NCI-H2107 (cell line): ENCODE measurements around the gene TUBA1C.
A peak's percentile ranks its signal among the peaks of the same experiment; 100 is the strongest.
"Not testable (repeated sequence)": the region's sequence is repeated elsewhere in the genome, so short reads cannot be mapped to it uniquely, and the experiment has no call there.

Source experiments
- DNase-seq: peaks from one replicate; lab custom pipeline; 2025; lab: John Stamatoyannopoulos, UW

TUBA1C gene

DNA sequence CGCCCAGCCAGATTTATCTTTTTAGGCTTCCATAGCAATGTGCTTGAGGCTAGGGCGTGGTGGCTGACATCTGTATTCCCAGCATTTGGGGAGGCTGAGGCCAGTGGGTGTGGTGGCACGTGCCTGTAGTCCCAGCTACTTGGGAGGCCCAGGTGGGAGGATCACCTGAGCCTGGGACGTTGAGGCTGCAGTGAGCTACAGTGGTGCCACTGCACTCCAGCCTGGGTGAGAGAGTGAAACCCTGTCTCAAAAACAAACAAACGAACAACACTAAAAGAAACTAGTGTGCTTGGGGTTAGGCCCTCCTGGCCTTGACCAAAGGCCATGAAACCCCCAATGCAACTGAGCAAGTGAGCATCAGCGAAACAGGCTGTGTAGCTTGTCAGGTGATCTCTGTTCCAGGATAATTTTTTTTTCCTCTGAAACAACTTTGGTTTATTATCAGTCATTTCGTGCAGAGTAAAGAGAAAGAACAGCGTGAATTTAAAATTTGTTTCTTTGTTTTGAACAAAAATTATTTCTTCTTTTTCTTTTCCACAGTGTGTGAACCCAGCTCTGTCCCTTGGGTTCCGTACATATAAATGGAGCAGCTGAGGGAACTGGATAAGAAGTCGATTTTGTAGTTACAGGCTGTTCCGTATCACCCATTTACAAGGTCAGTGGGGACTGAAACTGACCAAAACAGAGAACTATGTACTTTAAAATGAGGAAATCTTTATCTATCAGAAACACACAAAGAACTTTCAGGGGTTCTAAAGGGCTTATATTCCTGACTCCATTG lies 8.8 kb upstream of the TUBA1C start:
- DNase-seq = no peak

DNA sequence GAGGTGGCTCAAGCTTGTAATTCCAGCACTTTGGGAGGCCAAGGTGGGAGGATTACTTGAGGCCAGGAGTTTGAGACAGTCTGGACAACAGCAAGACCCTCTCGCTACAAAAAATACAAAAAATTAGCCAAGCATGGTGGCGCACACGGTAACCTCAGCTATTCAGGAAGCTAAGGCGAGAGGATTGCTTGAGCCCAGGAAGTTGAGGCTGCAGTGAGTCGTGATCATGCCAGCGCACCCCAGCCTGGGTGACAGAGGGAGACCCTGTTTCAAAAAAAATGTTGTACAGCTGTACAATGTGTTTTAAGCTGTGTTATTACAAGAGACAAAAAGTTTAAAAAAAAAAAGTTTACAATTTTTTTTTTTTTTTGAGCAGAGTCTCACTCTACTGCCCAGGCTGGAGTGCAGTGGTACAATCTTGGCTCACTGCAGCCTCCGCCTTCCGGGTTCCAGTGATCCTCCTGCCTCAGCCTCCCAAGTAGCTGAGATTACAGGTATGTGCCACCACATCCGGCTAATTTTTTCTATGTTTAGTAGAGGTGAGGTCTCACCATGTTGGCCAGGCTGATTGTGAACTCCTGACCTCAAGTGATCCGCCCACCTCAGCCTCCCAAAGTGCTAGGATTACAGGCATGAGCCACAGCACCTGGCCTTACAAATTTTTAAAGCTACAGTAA lies 7.2 kb upstream of the TUBA1C start:
- not testable (repeated sequence) for DNase-seq

DNA sequence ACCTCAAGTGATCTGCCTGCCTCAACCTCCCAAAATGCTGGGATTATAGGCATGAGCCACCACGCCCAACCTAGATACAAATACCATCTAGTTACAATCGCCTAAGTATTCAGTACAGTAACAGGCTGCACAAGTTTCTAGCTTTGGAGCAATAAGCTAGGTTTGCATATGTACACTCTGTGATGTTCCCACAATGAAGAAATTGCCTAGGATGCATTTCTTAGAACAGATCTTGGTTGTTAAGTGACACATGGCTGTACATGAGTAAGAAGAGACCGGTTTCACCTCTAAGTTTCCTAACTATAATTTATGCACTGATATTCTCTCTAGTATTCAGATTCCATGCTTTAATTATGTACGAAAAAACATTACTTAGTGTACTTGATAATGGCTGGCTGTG lies 5.4 kb upstream of the TUBA1C start:
- no peak for DNase-seq

DNA sequence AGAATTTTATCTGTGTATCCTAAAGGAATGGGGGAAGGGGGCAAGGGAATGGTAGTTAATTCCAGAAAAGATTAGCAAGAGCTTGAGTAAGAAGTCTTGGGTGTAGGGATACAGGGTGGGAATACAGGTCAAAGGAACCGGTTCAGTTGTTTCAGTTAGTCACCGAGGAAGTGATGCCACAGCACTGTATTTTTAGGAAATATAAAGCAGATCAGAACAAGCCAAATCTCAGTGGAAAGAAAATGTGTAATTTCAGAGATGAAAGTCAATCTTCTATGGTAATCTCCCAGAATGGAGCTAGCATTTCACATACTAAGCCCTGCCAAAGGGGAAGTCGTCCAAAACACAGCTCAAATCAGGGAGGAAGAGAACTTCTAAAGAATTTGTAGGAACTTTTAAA lies 4.7 kb upstream of the TUBA1C start:
- no peak for DNase-seq

DNA sequence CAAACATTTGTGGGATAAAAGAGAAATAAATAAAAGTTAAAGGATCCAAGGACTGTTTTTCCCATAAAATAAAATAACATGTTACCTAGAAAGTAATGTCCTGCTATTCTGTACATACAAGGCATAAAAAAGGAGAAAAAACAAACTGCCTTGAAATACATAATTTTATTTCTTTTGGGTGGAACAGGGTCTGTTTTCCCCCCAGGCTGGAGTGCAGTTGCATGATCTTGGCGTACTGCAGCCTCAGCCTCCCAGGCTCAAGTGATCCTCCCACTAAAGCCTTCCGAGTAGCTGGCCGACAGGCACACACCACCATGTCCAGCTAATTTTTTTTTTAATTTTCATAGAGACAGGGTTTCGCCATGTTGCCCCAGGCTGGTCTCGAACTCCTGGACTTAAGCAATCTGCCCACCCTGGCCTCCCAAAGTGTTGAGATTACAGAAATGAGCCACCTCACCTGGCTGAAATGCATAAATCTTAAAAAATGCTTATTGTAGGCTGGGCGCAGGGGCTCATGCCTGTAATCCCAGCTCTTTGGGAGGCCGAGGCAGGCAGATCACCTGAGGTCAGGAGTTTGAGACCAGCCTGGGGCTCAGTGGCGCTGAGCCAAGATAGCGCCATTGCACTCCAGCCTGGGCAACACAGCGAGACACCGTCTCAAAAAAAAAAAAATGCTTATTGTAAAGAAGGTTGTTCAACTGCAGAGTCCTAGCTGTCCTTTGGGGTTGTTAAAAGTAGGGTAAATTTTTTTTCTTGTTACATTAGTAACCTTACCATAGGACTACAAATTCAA lies 4.1 kb upstream of the TUBA1C start:
- DNase-seq = no peak

DNA sequence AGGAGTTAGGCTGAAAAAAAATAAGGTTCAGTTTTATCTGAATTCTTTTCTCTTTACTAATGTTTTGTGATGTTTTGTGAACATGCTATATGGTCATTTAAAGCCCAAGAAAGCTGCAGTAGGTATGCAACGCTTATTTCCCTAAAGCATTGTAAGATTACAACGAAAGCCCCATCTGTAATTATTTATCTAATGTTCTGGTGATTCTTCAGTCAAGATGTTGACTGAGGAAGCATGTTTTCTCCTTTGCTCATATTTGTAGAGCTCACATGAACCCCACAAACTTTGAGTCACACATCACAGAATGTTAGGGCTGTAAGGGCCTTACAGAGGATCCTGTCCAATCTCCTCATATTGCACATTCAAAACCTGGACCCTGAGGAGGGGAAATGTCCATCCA lies 3.2 kb upstream of the TUBA1C start:
- no peak for DNase-seq

DNA sequence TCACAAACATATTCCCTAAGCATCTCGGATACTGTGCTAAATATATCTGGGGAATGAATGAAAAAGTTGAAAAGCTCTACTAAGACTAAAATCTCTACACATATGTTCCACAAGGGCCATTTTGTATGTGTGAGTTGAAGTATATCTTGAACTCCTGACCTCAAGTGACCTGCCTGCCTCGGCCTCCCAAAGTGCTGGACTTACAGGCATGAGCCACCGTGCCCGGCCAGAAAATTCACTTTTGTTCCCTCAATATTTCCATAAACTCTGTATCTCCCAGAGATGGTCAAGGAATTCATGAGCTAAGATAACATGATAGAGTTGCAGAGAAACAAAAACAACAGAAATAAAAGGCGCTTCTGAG lies 1.5 kb upstream of the TUBA1C start:
- DNase-seq = no peak

DNA sequence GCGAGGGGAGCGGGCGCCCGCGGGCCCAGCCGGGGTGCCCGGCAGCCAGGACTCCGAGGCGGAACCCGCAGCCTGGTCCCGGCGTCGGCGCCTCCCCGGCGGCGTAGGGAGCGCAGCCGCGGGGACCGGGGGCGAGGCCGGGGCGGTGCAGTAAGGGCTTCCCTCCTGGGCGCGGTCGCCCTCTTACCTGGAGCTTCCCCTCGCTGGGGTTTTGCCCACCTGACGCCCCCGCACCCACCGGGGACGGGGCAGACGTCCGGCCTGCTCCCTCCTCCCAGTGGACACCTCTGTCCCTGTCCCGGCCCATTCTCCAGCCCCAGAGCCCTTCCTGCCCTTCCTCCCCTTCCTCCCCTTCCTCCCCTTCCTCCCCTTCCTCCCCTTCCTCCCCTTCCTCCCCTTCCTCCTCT lies 413 bp upstream of the TUBA1C start:
- no peak for DNase-seq

DNA sequence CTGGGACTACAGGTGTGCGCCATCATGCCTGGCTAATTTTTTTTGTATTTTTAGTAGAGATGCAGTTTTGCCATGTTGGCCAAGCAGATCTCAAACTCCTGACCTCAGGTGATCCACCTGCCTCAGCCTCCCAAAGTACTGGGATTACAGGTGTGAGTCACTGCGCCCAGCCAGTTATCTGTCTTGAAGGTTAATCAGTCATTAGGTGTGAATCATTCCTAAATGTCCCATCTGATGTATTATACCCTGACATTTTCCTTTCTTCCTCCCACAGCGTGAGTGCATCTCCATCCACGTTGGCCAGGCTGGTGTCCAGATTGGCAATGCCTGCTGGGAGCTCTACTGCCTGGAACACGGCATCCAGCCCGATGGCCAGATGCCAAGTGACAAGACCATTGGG lies 4.3 kb downstream of the TUBA1C start:
- not testable (repeated sequence) for DNase-seq

DNA sequence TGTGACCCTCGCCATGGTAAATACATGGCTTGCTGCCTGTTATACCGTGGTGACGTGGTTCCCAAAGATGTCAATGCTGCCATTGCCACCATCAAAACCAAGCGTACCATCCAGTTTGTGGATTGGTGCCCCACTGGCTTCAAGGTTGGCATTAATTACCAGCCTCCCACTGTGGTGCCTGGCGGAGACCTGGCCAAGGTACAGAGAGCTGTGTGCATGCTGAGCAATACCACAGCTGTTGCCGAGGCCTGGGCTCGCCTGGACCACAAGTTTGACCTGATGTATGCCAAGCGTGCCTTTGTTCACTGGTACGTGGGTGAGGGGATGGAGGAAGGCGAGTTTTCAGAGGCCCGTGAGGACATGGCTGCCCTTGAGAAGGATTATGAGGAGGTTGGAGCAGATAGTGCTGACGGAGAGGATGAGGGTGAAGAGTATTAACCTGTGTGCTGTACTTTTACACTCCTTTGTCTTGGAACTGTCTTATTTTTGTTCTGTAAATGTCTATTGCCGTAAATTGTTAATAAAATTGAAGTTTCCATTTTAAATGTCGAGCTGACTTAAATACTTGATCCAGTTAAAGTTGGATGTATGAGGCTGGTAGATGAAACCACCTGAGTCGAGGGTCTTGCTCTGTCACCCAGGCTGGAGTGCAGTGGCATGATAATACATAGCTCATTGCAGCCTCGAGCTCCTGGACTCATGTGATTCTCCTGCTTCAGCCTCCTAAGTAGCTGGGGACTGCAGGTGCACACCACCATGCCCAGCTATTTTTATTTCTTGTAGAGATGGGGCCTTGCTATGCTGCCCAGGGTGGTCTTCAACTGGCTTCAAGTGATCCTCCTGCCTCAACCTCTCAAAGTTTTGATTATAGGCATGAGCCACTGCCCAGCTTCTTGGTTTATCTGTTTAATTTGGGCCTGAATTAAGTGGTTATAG lies 8.2 kb downstream of the TUBA1C start:
- no peak for DNase-seq

DNA sequence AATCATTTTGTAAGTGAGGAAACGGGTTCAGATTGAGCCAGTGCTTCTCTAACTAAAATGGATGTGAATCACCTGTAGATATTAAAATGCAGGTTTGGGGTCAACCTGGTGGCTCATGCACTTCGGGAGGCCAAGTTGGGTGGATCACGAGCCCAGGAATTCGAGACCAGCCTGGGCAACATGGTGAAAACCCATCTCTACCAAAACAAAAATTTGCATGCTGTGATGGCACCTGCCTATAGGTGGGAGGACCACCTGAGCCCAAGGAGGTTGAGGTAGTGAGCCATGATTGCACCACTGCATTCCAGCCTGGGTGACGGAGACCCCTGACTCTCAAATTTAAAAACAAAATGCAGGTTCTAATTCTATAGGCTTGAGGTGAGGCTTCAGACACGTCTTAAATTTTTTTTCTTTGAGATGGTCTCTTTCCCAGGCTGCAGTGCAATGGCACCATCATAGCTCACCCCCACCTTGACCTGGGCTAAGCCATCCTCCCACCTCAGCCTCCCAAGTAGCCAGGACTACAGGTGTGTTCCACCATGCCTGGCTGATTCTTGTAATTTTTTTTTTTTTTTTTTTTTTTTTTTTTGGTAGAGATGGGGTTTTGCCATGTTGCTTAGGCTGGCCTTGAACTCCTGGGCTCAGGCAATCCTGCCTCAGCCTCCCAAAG lies 9.0 kb downstream of the TUBA1C start:
- no peak for DNase-seq

DNA sequence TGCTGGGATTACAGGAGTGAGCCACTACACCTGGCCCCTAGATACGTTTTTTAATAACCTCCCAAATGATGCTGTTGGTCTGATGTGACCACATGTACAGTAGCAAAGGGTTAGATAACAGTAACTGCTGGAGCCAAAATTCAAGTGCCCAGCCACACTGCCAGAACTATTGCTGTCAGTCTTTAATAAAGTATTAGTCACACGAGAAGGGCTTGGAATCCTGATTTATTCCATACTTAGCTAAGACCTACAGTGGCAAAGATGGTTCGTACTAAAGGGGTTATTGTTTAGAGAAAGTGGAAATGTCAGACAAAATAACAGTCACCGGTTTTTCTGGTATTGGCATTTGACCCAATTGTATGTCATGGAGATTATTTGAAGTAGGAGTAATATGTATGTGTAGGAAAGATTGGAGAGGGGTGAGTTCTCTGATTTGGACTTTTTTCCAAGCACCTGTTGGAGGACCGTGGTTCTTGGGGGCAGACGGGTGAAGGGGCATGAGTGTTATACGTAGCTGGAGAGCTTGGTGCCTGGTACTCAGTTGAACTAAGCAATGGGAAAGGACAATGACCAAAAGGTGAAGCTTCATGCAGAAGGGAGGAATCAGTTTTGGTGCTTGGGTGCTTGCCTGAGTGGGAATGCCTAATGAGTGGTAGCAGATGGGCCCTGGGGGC lies 9.7 kb downstream of the TUBA1C start:
- no peak for DNase-seq

DNA sequence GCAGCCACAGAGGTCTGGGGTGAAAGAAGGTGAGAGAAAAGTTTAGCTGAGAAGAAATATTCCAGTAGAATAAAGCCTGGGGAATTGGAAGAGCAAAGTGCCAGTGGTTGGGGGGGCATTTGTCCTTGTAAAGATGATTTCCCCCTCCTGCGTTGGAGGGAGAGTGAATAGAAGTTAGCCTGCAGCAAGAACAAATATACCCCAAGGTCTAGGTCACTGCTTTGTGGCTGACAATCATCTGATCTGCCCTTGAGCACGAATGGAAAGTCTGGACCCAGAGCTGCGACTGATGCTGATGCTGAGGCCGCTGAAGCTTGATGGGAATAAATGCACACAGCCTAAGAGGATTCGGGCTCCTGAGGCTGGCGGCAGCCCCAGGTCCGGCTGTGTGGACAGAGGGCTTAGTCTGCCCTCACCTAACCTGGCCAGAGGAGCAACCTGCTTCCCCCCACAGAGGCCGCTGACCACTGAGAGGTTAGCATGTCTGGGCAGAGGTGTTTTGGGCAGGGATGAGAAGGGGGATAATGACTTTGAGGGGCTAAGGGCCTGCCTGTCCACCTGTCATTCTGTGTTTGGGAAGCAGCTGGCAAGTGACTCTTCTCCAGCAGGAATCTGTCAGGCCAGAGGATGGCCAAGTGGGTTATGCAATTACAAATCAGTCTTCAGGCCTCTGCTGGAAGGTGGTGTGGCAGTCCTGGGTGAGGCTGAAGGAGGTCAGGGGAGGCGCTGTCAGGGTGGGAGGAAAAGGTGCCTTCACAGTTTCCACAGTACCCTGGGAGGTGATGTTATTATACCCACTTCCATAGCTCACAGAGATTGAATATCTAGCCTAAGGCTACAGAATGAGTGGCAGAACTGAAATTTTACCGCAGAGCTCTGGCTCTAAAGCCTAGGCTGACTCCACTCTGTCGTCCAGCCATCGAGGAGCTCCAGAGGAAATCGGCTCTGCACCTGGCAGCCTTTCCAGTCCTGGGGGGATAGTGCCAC lies 11.7 kb downstream of the TUBA1C start:
- DNase-seq = no peak

DNA sequence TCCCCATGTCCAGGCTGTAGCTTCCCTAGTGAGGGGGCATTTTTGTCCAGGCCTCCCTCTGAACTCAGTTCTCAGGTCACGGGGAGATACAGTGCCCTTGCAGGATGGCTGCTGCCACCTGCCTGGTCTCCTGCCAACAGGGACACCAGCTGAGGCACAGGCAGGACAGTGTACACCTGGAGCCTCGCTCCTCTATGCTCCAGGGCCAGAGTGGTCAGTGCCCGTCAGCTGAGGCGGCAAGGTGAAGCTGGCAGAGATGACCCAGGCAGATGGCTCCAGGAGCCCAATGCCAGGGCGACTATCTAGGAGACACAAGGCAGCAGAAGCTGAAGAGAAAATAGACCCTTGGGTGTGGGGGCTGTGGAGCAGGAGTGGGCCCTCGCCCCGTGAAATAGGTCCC lies 12.6 kb downstream of the TUBA1C start:
- no peak for DNase-seq

DNA sequence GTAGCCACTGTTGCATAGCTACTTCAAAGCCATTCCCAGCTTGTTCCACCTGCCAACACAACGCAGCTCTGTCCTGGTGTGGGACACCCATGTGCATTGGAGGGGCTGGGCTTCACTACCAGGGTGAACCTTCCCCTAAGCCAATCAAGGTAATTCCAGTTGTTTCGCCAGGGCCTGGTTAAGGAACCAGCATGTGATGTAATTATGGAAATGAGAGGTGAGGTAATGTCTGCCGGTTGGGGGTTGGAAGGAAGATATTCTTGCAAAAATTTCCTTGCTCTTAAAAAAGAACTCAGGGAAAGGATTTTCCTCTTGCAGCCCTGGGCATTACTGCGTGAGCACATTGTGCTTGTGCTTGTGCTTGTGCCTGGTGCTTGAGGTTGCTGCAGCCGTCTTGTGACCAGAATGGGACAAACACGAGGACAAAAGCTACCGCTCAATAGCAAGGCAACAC lies 14.9 kb downstream of the TUBA1C start:
- DNase-seq = peak; percentile 39

DNA sequence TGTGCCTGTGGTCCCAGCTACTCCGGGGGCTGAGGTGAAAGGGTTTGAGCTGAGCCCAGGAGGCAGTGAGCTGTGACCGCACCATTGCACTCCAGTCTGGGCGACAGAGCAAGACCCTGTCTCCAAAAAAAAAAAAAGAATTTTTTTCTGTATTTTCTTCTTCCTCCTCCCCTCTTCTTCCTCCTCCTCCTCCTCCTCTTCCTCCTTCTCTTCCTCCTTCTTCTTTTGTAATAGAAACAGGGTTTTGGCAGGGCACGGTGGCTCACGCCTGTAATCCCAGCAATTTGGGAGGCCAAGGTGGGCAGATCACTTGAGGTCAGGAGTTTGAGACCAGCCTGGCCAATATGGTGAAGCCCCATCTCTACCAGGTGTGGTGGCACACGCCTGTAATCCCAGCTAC lies 15.7 kb downstream of the TUBA1C start:
- DNase-seq = not testable (repeated sequence)

DNA sequence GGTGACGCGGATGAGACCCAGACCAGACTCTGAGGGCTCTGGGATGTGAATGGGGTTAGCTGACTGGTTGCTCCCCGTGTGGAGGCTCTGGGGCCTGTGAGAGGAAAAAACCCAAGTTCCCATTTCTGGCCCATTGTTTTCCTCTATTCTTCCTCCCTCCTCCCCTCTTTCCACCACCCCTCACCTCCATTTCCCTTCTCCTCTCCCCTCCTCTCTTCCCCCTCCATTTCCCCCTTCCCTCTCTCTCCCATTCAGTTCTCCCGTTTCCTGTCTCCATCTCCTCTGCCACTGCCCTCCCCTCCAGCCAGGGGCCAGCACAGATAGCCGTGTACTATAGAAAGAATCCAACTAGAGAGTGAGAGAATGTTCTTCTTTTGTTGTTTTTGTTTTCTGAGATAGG lies 17.4 kb downstream of the TUBA1C start:
- no peak for DNase-seq

DNA sequence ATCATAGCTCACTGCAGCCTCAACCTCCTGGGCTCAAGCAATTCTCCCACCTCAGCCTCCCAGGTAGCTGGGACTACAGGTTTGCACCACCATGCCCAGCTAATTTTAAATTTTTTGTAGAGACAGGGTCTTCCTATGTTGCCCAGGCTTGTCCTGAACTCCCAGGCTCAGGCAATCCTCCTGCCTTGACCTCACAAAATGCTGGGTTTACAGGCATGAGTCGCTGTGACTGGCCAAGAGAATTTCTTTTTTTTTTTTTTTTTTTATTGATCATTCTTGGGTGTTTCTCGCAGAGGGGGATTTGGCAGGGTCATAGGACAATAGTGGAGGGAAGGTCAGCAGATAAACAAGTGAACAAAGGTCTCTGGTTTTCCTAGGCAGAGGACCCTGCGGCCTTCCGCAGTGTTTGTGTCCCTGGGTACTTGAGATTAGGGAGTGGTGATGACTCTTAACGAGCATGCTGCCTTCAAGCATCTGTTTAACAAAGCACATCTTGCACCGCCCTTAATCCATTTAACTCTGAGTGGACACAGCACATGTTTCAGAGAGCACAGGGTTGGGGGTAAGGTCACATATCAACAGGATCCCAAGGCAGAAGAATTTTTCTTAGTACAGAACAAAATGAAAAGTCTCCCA lies 18.0 kb downstream of the TUBA1C start:
- not testable (repeated sequence) for DNase-seq
